Measurements from ENCODE around the gene TRIO.

GRCh38 chr5:14450018-14450524, 306.9 kb downstream of the TRIO start:
- no peak for TF ChIP-seq SP2 (IDR thresholded peaks at IDR 0.05; ENCODE audit: low read length)
- no peak for TF ChIP-seq CTCF (IDR thresholded peaks at IDR 0.05; ENCODE audit: control extremely low read depth in 1 of 3, insufficient read depth in 1 of 3, low read depth in 1 of 3, low read length in 3 of 3)
- no peak for TF ChIP-seq SP1 (IDR thresholded peaks at IDR 0.05; ENCODE audit: low read depth, low read length)
- no peak for TF ChIP-seq POLR2A (IDR thresholded peaks at IDR 0.05; ENCODE audit: control extremely low read depth in 1 of 2, low read depth in 2 of 2, low read length in 2 of 2)
- no peak for TF ChIP-seq EGR1 (IDR thresholded peaks at IDR 0.05; ENCODE audit: borderline replicate concordance, low read depth, low read length)
